Tongue (tissue), 2 donors: ENCODE results near the gene VAPB. TPM values are rescaled to one million over a fixed set of nuclear protein-coding genes. Genes with fewer than 3 reads are reported as not detected.
"Not testable (repeated sequence)": the region's sequence is repeated elsewhere in the genome, so short reads cannot be mapped to it uniquely, and the experiment has no call there.

Experiments used
- DNase-seq: peaks from one replicate; pipeline ENCODE4 v3.0.0-alpha.2; 2015
- total RNA-seq: library from RNA; depleted of rRNA; stranded (reverse); fragments of >200 nt; gene quantifications from one replicate; pipeline ENCODE4 v1.2.3, GENCODE V29; 2014

VAPB gene
- total RNA-seq, 1 donor from 2014 or later: 37.5 TPM

GRCh38 chr20:58407966-58408557 lies 19.0 kb downstream of the VAPB start:
- DNase-seq: no peak

GRCh38 chr20:58408603-58409246 lies 19.7 kb downstream of the VAPB start:
- no peak for DNase-seq

- DNase-seq: not testable (repeated sequence)
Measured at GRCh38 chr20:58414216-58414615, 25.2 kb downstream of the VAPB start.

GRCh38 chr20:58414786-58415185 lies 25.8 kb downstream of the VAPB start:
- DNase-seq: not testable (repeated sequence)

GRCh38 chr20:58416057-58416456 lies 27.0 kb downstream of the VAPB start:
- DNase-seq: no peak

GRCh38 chr20:58416835-58417234 lies 27.8 kb downstream of the VAPB start:
- no peak for DNase-seq

GRCh38 chr20:58417438-58417837 lies 28.4 kb downstream of the VAPB start:
- DNase-seq: no peak

GRCh38 chr20:58418949-58419748 lies 30.1 kb downstream of the VAPB start:
- DNase-seq: no peak

GRCh38 chr20:58420798-58421496 lies 31.9 kb downstream of the VAPB start:
- DNase-seq: no peak

- no peak for DNase-seq
Measured at GRCh38 chr20:58421497-58421850, 32.4 kb downstream of the VAPB start.

- no peak for DNase-seq
Measured at GRCh38 chr20:58424218-58424969, 35.4 kb downstream of the VAPB start.

GRCh38 chr20:58427571-58427970 lies 38.5 kb downstream of the VAPB start:
- DNase-seq: not testable (repeated sequence)

- no peak for DNase-seq
Measured at GRCh38 chr20:58428364-58428763, 39.3 kb downstream of the VAPB start.

- DNase-seq: no peak
Measured at GRCh38 chr20:58429303-58429702, 40.3 kb downstream of the VAPB start.

GRCh38 chr20:58431134-58431533 lies 42.1 kb downstream of the VAPB start:
- no peak for DNase-seq

- DNase-seq: peak; percentile 40
Measured at GRCh38 chr20:58432186-58432954, 43.3 kb downstream of the VAPB start.

- no peak for DNase-seq
Measured at GRCh38 chr20:58433029-58433647, 44.1 kb downstream of the VAPB start.

- no peak for DNase-seq
Measured at GRCh38 chr20:58433759-58434158, 44.7 kb downstream of the VAPB start.

GRCh38 chr20:58434326-58434725 lies 45.3 kb downstream of the VAPB start:
- DNase-seq: no peak

- DNase-seq: no peak
Measured at GRCh38 chr20:58435237-58435636, 46.2 kb downstream of the VAPB start.
